Nephron progenitor cell (in vitro differentiated cells): ENCODE measurements around the gene SIRPB1.
"Not testable (repeated sequence)": the region's sequence is repeated elsewhere in the genome, so short reads cannot be mapped to it uniquely, and the experiment has no call there.

Source experiments
- DNase-seq: peaks from one replicate; pipeline ENCODE4 v3.0.0; 2021
- H3K27ac Mint-ChIP-seq: 2 replicates; pipeline ENCODE4 v1.8.0; 2021; ENCODE audit warnings: mild to moderate bottlenecking, moderate library complexity, mixed read lengths
- H3K27me3 Mint-ChIP-seq: 2 replicates; pipeline ENCODE4 v1.8.0; 2021; ENCODE audit warnings: mild to moderate bottlenecking, low read depth, mixed read lengths; ENCODE audit not compliant: poor library complexity
- H3K36me3 Mint-ChIP-seq: 2 replicates; pipeline ENCODE4 v1.8.0; 2021; ENCODE audit warnings: low read depth, mixed read lengths
- H3K4me1 Mint-ChIP-seq: 2 replicates; pipeline ENCODE4 v1.8.0; 2021; ENCODE audit warnings: mixed read lengths
- H3K4me3 Mint-ChIP-seq: 2 replicates; pipeline ENCODE4 v1.8.0; 2021; ENCODE audit warnings: mild to moderate bottlenecking, moderate library complexity, mixed read lengths
- H3K9me3 Mint-ChIP-seq: 2 replicates; pipeline ENCODE4 v1.8.0; 2021; ENCODE audit warnings: mild to moderate bottlenecking, moderate library complexity, mixed read lengths
- TF ChIP-seq, protein P1 (sequence below): fragments of 200-600 bp; sonication (generic); IDR thresholded peaks from 2 replicates; pipeline ENCODE4 v1.5.0; 2021; ENCODE audit warnings: antibody characterized with exemption

Gene SIRPB1

DNA sequence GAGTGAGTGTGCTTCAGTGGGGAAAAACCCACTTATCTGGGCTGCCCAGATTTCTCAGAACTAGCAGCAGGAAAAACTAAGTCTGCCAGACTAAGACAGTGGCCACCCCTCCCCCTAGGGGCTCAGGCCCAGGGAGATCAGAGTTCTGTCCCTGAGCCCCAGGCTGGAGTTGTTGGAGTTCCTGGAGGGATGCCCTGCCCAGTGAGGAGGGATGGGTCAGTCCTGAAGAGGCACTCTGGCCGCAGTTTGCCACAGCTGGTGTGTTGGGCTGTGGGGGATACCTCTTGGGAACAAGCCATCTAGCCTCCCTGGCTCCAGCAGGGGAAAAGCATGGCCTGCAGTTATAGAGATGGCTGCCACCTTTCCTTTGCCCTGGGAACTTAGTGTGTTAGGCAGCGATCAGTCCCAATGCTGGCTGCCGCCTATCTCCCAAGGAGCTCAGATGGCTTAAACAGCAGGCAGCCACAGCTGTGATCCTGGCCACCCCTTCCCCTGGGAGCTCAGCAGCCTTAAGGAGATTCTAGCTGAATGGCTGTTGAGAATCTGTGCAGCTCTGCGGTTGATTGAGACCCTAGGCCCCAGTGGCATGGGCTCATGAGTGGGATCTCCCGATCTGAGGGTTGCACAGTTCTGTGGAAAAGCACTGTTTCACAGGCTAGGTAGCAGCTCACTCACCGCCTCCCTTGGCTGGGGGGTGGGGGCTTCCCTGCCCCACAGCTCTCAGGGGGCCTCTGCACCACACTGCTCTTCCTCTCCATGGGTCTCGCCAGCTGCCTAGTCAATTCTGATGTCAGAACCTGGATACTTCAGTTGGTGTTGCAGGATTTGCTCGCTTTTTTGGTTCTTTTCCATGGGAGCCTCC lies 24.5 kb upstream of the SIRPB1 start:
- DNase-seq: no peak
- H3K36me3 Mint-ChIP-seq: no peaks in the 10 kb centered on the region
- H3K27ac Mint-ChIP-seq: no peak overlapping the region
- H3K4me3 Mint-ChIP-seq: no peak overlapping the region
- peaks cover 2% of the 10 kb centered on the region for H3K9me3 Mint-ChIP-seq
- H3K27me3 Mint-ChIP-seq: no peaks in the 10 kb centered on the region
- TF ChIP-seq, protein P1, sequence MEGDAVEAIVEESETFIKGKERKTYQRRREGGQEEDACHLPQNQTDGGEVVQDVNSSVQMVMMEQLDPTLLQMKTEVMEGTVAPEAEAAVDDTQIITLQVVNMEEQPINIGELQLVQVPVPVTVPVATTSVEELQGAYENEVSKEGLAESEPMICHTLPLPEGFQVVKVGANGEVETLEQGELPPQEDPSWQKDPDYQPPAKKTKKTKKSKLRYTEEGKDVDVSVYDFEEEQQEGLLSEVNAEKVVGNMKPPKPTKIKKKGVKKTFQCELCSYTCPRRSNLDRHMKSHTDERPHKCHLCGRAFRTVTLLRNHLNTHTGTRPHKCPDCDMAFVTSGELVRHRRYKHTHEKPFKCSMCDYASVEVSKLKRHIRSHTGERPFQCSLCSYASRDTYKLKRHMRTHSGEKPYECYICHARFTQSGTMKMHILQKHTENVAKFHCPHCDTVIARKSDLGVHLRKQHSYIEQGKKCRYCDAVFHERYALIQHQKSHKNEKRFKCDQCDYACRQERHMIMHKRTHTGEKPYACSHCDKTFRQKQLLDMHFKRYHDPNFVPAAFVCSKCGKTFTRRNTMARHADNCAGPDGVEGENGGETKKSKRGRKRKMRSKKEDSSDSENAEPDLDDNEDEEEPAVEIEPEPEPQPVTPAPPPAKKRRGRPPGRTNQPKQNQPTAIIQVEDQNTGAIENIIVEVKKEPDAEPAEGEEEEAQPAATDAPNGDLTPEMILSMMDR: no peak
- H3K4me1 Mint-ChIP-seq: no peaks in the 10 kb centered on the region

DNA sequence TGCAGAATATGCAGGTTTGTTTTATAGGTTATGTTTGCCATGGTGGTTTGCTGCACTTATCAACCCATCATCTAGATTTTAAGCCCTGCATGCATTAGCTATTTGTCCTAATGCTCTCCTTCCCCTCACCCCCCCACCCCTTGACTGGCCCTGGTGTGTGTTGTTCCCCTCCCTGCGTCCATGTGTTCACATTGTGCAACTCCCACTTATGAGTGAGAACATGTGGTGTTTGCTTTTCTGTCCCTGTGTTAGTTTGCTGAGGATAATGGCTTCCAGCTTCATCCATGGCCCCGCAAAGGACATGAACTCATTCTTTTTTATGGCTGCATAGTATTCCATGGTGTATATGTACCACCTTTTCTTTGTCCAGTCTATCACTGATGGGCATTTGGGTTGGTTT lies 18.8 kb upstream of the SIRPB1 start:
- not testable (repeated sequence) for H3K4me1 Mint-ChIP-seq, H3K27me3 Mint-ChIP-seq, DNase-seq, H3K27ac Mint-ChIP-seq, H3K4me3 Mint-ChIP-seq, H3K9me3 Mint-ChIP-seq, H3K36me3 Mint-ChIP-seq

DNA sequence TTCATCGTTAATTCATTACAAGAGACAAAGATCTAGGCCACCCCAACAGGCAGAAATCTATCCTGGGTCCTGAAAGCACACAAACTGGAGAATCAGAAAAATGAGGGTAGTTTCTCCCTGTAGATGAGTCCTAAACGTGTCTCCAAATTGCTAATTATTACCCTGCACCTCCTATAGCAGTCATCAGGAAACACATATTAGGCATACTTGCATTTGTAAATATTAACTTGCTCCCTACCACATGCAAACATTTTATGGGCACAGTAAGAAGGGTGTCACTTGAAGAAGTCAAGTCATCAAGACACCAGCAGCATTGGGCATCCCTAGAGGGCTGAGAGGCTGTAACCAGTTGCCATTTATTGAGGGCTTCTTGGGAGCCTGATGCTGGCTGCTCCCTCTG lies 17.9 kb upstream of the SIRPB1 start:
- H3K27me3 Mint-ChIP-seq: peaks cover 8% of the 10 kb centered on the region
- H3K36me3 Mint-ChIP-seq: no peaks in the 10 kb centered on the region
- H3K9me3 Mint-ChIP-seq: peaks cover 9% of the 10 kb centered on the region
- H3K27ac Mint-ChIP-seq: no peak overlapping the region
- no peak overlapping the region for H3K4me3 Mint-ChIP-seq
- DNase-seq: no peak
- H3K4me1 Mint-ChIP-seq: peaks cover 7% of the 10 kb centered on the region
- TF ChIP-seq, protein P1: no peak

DNA sequence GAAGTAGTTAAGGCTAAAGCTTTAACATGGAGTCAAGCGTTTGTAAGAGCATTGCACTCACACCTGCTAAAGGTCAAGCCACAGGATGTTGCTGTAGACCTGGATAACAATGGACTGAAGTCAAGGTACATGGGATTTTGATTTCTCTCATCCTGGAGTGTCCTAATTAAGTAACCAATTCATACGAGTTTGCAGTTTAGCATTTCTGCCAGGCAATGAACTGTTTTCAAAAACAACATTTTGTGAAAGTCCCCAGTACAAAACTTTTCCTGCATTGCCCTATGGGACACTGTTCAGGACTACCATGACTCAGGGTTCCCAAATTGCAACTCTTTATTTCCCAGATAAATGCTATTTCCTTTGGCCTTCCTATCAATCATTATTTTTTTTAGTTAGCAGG lies 17.4 kb upstream of the SIRPB1 start:
- H3K27ac Mint-ChIP-seq: no peak overlapping the region
- TF ChIP-seq, protein P1: no peak
- DNase-seq: no peak
- peaks cover 9% of the 10 kb centered on the region for H3K9me3 Mint-ChIP-seq
- no peaks in the 10 kb centered on the region for H3K36me3 Mint-ChIP-seq
- peaks cover 8% of the 10 kb centered on the region for H3K27me3 Mint-ChIP-seq
- no peak overlapping the region for H3K4me3 Mint-ChIP-seq
- H3K4me1 Mint-ChIP-seq: peaks cover 12% of the 10 kb centered on the region

DNA sequence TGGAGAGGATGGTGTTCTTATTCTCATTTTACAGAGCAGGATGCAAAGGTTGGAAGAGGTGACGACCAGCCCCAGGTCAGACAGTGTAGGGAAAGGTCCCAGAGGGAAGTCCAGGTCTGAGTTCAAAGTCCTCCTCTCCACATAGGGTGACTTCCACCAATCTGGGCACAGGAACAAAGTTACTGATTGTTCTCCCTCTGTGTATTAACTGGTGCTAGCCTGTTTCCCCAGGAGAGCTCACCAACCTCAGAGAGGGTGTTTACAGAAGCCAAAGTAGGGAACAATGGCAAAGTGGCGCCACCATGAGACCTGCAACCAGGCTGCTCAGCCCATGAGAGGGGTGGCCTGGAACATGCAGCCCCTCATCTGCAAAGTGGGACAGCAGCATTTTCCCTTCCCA lies 16.8 kb upstream of the SIRPB1 start:
- H3K27me3 Mint-ChIP-seq: peaks cover 8% of the 10 kb centered on the region
- H3K4me1 Mint-ChIP-seq: peaks cover 13% of the 10 kb centered on the region
- no peak overlapping the region for H3K27ac Mint-ChIP-seq
- no peaks in the 10 kb centered on the region for H3K36me3 Mint-ChIP-seq
- peaks cover 9% of the 10 kb centered on the region for H3K9me3 Mint-ChIP-seq
- no peak overlapping the region for H3K4me3 Mint-ChIP-seq
- TF ChIP-seq, protein P1: no peak
- no peak for DNase-seq

DNA sequence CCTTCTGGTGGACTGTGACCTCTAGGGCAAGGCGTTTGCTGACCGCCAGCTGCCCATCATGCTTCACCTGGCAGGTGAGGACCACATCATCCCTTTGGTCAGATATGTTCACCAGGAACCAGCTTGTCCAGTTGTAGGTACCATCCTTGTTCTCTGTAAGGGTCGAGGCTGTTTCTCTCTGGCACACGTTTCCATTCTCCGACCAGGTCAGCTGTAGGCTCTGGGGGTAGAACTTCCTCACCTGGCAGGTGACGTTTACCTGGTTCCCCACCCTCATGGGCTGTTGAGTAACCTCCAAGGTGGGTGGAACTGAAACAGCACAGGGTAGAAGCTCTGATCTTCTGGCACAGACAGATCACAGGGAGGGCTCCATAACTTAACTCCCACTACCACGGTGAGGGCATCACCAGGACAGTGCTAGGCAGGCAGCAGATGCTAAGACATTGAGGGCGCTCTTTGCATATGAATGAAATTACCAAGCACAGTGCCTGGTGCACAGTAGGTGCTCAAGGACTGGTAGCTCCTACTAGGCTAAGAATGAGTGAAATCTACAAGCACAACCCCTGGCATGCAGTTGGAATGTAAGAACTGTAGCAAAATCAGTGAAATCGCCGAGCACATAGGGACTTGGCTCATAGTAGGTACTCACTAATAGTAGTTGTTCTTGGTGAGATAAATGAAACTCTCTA lies 15.6 kb upstream of the SIRPB1 start:
- H3K4me1 Mint-ChIP-seq: peaks cover 13% of the 10 kb centered on the region
- H3K9me3 Mint-ChIP-seq: peaks cover 9% of the 10 kb centered on the region
- peaks cover 13% of the 10 kb centered on the region for H3K27me3 Mint-ChIP-seq
- H3K27ac Mint-ChIP-seq: no peak overlapping the region
- no peaks in the 10 kb centered on the region for H3K36me3 Mint-ChIP-seq
- H3K4me3 Mint-ChIP-seq: no peak overlapping the region
- TF ChIP-seq, protein P1: no peak
- no peak for DNase-seq
